GM12892 (cell line): Measurements from ENCODE around the gene ITPR3.

Source experiments
- POLR2A ChIP-seq: IDR thresholded peaks from 2 replicates; pipeline ENCODE4 v1.6.1; 2011; ENCODE audit warnings: low read depth, low read length, control low read depth
- POLR2AphosphoS5 ChIP-seq: IDR thresholded peaks from 2 replicates; pipeline ENCODE4 v1.6.1; 2011; ENCODE audit warnings: low read depth, low read length, control low read depth
- TAF1 ChIP-seq: IDR thresholded peaks from 2 replicates; pipeline ENCODE4 v1.6.1; 2011; ENCODE audit warnings: low read depth, mild to moderate bottlenecking, control low read depth, low read length, borderline replicate concordance

GRCh38 chr6:33621711-33622388 is 728 bp downstream of the ITPR3 start:
- TF ChIP-seq POLR2AphosphoS5, result no peak
- no peak for TF ChIP-seq POLR2A
- no peak for TF ChIP-seq TAF1
